Measurements from ENCODE around the gene SDHB. TPM values are rescaled to one million over a fixed set of nuclear protein-coding genes. Genes with fewer than 3 reads are reported as not detected.

SDHB gene
- total and polyA plus RNA-seq, 9 of the 15 experiments (the other 6 are each of a cell fraction or from before 2014, with no cell fraction given) = 207 to 554 (median 365) TPM

GRCh38 chr1:17045150-17045549 lies 8.7 kb downstream of the SDHB start:
- ATAC-seq = no peak
- CTCF ChIA-PET (ENCODE audit: low intra/inter-chr PET ratio) = interaction anchor here (0.7 to 2.6 kb wide), 4 partner anchors 81 to 424 kb away, joined by 3 to 34 read pairs (median 13); no protein-coding TSS in a partner anchor
- WGBS (ENCODE audit: insufficient coverage, low coverage, missing lambda C conversion rate) = 96% methylated on average over 5 of the region's 5 CpGs

More at GRCh38 chr1:17045150-17045549, 8.7 kb downstream of the SDHB start:
- H3K27me3 ChIP-seq (ENCODE audit: control insufficient read depth in 2 of 2, insufficient read depth in 2 of 2, low read length in 2 of 2) = no peaks in the 10 kb centered on the region
- peaks cover 75% of the 10 kb centered on the region for H3K36me3 ChIP-seq (ENCODE audit: control insufficient read depth, insufficient read depth, low read length)
- DNase-seq (ENCODE audit: extremely low read depth in 1 of 4, low spot score in 3 of 4) (no peak), FAIRE-seq (no peak)
- 0 out of 2 replicates have a peak, but pooled peaks cover 3% of the 10 kb centered on the region for H4K20me1 ChIP-seq (replicated peaks; ENCODE audit: control insufficient read depth, insufficient read depth, low read length)
- no peak overlapping the region for H2AFZ ChIP-seq (ENCODE audit: low read depth, low read length)
- H3K9ac ChIP-seq (ENCODE audit: insufficient read depth in 1 of 2, low read depth in 2 of 2, low read length in 2 of 2) = no peak overlapping the region
- H3K4me2 ChIP-seq (ENCODE audit: insufficient read depth, low read length) = no peak overlapping the region
- intact Hi-C loops (cut with micrococcal nuclease) (no loop called here), in situ Hi-C loops (cut with MboI) (loop anchor here (25.0 kb wide), 1 partner anchor 458 kb away; no protein-coding TSS in a partner anchor)
- H3K4me3 ChIP-seq = no peak overlapping the region
- H3K9me1 ChIP-seq (ENCODE audit: control insufficient read depth, insufficient read depth, low read length) = no peaks in the 10 kb centered on the region
- TF ChIP-seq CEBPZ (IDR thresholded peaks at IDR 0.05; ENCODE audit: borderline replicate concordance, low read depth, low read length) (no peak), HDAC3 (IDR thresholded peaks at IDR 0.05; ENCODE audit: borderline replicate concordance, partially characterized antibody) (no peak), HNRNPLL (IDR thresholded peaks at IDR 0.05; ENCODE audit: low read depth, low read length, poor library complexity, severe bottlenecking) (no peak), NFYB (IDR thresholded peaks at IDR 0.05; ENCODE audit: extremely low read depth, insufficient read length) (no peak), HDAC8 (tag; IDR thresholded peaks at IDR 0.05) (no peak), NR1H2 (CRISPR knock-in tag; IDR thresholded peaks at IDR 0.05) (no peak), ZEB2 (IDR thresholded peaks at IDR 0.05) (no peak), POU5F1 (IDR thresholded peaks at IDR 0.05; ENCODE audit: borderline replicate concordance, low read depth, low read length, partially characterized antibody) (no peak), RHOXF2B (CRISPR knock-in tag; conservative IDR thresholded peaks at IDR 0.05) (no peak)
- H3K27ac ChIP-seq (ENCODE audit: extremely low read depth, low read depth, low read length) = no peak overlapping the region
- H3K9me3 ChIP-seq (replicated peaks; ENCODE audit: control insufficient read depth, insufficient read depth, low read depth, low read length) = no peaks in the 10 kb centered on the region
- POLR2A ChIA-PET = interaction anchor here (0.8 to 2.5 kb wide), 3 partner anchors 12 to 140 kb away, joined by 3 to 8 read pairs (median 6); no protein-coding TSS in a partner anchor
- H3K79me2 ChIP-seq (ENCODE audit: control insufficient read depth, insufficient read depth, low read length) = peaks cover 48% of the 10 kb centered on the region
- no TSS peak for BruUV-seq (replicated peaks)
- no peaks in the 10 kb centered on the region; a peak in 2 of 5 replicates for H3K4me1 ChIP-seq (replicated peaks in 1 of 2; ENCODE audit: control insufficient read depth in 2 of 2, insufficient read depth in 2 of 2, low read length in 2 of 2)
